RPMI8226 (cell line): ENCODE data around the gene CBLB.
"Not testable (repeated sequence)": the region's sequence is repeated elsewhere in the genome, so short reads cannot be mapped to it uniquely, and the experiment has no call there.

Source experiments
- DNase-seq: peaks from one replicate; pipeline ENCODE4 v3.0.0-alpha.2; 2015

Gene CBLB

DNA sequence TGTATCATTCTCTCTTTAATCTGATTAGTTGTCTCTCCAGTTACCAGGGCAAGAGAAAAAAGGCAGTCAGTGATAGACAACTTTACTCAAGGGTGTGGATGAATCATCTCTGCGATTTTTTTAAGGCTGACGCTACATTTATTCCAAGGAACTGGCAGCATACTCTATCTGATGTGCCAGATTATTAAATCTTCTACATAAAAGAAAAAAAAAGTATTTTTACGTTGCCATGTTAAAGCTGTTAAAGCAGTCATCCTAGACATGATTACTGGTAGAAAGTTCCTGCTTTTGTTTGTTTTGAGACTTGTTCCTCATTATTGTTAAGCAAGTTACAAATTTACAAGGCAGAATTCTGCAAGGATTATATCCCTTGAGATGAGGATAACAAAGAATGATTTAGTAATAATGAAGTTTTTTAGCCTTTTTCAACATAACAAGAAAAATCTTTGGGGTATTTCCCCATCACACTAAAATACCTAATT is 121.7 kb downstream of the CBLB start:
- no peak for DNase-seq

DNA sequence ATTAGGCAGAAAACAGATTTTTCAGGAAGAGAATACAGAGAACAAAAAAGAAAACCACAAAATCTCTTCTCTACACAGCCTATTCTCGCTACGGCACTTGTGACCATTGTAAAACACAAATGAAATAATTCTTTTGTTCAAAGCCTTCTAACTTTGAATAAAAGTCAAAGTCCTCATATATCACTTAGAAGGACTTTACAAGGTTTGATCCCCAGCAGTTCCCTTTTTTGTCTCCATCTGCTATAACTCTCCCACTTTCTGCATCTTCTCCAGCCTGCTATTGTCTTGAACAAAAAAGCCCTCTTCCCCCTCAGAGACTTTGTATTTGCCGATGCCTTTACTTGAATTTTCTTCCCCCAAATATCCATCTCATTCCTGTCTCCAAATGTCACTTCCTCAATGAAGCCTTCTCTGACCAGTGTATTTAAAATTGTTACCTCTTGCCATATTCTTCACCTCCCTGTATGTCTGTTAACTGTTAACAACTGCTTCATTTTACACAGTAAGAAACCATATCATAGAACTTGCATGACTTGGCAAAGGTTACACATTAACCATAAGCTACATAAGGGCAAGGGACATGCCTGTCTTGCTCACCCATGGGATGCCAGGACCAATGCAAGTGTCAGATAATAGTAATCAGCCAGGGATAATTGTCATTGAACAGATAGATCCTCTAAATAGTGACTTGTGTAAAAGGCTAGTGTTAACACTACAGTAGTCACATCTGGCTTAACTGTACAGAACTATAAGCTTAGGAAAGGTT is 122.4 kb downstream of the CBLB start:
- no peak for DNase-seq

DNA sequence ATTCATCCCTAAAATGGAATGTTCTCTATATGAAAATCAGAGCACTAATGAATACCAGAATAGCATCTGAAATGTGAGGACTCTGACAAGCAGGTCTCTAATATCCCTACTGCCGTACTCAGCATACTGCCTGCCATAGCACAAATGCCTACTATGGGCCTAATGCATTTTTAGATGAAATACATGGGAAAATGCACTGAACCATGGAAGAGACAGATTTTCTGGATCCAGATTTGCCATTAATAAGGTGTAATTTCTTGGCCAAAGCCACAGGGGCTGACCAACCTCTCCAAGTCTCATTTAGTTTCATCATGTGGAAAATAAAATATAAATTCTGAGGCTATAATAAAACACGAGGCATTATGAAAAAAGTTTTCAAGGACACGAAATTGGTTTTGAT is 123.8 kb downstream of the CBLB start:
- DNase-seq: no peak

DNA sequence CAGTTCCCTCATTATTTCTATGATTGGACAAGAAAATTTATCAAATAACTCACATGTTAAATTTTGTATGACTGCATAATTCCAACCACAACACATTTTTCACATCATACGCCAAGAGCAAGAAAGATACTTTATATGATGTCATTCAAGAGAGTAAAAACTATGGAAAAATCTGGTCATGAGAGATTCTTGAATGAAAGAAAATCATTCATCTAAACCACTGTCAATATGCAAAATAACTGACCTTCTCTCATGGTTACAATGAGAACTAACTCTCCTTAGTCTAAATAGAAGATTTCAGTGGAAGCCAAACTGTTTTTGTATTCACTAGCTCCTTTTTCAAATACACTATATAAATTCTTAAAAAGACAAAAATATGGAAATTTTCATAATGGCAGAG is 124.6 kb downstream of the CBLB start:
- no peak for DNase-seq

DNA sequence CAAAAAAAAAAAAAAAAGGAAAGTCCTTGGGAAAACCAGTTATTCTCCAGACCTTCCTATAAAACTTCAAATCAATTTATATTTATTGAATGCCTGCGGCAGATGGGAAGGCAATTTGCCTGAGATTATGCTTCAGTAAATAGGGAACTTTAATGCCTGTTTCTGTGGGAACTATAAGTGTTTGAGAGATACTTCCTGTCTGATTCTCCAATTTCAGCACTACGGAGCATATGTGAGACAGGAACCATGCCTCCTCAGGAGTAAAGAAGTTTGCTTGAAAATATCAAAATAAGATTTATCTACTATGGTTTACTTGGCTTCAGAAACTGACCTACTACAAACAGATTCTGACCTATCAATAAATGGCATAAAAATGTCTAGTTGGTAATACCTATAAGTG is 135.5 kb downstream of the CBLB start:
- no peak for DNase-seq

DNA sequence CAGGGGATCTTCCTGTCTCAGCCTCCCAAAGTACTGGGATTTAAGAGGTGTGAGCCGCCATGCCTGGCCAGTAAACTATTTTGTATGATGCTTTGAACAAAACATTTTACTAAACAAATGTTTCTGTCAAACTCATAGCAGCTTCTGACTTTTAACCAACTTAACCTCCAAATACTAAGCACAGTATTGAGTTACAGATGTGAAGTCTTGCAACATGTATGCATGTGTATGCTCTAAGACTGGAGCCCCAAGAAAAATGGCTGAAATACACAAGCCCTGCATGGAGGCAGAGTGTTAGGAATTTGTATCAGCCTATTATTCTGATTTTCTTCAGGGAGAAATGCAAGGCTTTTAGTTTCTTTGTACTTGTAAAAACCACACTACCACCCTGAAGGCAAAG is 137.1 kb downstream of the CBLB start:
- DNase-seq: no peak

DNA sequence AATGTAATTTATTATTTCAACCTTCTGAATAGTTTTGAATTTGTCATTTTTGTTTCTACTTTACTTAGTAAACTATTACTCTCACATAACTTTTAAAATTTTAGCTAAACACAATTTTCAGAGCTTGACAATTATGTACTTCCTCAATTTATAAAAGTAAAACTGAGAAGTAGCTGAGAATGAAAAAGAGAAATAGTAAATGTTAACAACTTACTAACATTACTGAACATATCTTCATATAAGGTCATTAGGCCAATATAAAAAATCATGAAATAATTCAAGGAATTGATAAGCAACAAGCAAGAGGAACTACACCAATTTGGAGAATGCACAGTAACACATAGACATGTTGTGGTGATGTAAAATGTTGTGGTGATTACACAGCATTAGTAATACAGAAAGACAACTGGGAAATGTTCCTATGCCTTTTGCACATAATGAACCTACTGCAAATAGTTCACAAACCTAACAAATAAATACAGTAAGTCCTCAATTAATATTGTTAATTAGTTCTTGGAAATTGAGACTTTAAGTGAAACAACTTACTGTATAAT is 137.9 kb downstream of the CBLB start:
- DNase-seq: no peak

DNA sequence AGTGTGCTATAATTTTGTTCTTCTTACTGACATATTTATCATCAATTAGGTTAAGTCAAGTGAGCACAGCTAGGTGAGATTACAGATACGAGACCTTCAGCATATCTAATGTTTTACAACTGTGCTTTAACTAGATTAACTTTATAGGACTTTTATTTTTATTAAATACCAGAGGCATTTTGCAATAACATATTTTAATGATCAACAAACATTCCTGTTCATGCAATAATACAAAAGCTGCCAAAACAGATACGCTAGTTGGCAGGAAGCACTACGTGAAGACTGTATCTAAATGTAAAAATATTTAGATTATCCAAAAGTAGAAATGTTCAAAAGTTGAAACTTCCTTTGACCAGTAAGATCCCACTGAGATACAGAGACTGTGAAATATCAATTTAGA is 139.1 kb downstream of the CBLB start:
- no peak for DNase-seq

DNA sequence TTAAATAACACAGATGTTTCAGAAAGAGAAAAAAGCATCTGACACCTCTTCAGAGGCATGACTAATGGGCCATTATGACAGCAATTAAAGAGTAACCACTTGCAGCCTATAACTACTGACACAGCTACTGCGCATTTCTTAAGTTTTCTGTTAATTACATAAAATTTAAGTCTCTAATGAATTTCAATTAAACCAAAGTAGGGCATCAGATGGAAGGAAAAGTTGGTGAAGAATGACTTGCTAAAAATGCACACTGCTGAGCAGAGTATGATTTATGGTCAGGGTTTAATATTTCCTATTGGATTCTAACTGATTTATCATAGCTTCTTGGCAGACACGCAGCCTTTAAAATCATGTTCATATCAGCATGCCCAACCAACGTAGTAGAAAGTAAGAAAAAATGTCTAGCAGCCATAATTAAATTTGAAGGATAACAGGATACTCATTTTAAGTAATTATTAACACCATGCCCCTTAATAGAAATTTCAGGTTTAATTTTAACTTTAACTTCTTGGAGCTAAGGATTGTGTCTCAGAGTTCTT is 140.0 kb downstream of the CBLB start:
- no peak for DNase-seq

DNA sequence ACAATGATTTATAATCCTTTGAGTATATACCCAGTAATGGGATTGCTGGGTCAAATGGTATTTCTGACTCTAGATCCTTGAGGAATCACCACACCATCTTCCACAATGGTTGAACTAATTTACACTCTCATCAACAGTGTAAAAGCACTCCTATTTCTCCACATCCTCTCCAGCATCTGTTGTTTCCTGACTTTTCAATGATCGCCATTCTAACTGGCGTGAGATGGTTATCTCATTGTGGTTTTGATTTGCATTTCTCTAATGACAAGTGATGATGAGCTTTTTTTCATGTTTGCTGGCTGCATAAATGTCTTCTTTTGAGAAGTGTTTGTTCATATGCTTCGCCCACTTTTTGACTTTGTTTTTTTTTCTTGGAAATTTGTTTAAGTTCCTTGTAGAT is 141.8 kb downstream of the CBLB start:
- DNase-seq: not testable (repeated sequence)

DNA sequence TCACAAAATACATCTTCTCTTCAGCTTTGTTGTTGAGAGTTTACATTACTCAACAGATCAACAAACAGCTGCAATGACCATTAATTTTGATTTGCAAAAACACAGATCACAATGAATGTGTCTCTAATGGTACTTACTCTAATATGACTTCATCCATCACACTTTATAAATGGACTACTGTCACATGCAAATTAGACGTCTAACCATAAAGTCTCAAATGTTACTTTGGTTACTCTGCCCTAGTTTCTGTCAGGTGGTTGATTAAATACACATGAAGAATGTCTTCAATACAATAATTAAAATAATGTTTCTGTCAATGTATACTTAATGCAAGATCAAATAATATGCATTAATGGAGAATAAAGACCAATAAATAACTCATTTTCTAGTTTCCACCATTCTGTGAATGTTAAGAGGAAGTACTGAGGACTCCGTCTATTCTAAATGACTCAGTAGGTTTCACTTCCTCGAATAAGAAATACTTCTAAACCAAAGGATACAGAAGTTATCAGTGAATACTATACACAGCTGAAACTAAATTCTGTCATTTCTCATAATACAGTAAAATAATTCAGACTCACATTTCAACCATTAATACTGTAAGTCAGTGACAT is 145.8 kb downstream of the CBLB start:
- peak; percentile 38 for DNase-seq

DNA sequence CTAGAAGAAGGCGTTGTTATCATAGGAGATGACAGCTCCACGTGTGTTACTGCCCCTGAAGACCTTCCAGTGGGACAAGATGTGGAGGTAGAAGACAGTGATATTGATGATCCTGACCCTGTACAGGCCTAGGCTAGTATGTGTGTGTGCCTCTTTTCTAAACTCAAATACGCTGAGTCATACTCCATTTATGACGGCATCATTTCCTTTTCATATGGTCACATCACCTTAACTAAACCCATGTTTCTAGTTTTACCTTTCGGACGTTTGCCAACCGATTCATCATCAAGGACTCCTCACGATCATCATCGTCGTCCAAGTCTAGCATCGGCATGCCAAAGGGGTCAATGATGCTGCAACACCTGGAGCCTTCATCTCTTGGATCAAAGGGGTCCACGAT is 149.0 kb downstream of the CBLB start:
- no peak for DNase-seq

DNA sequence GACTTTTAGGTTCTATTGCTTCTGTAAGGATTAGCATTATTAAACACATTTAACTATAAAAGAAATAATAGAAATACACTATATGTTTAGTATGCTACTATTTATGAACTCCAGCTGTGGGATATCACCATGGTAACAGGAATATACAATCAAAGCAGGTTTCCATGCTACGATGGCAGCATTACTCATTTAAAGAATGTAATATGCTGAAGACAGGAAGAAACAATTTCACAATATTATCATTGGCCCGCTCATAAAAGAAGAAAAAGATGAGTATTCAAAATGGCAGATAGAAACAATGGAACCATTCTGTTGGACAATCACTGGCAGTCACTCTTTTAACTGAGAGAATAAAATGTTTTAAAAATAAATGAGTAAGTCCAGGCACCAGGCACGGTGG is 153.4 kb downstream of the CBLB start:
- no peak for DNase-seq

DNA sequence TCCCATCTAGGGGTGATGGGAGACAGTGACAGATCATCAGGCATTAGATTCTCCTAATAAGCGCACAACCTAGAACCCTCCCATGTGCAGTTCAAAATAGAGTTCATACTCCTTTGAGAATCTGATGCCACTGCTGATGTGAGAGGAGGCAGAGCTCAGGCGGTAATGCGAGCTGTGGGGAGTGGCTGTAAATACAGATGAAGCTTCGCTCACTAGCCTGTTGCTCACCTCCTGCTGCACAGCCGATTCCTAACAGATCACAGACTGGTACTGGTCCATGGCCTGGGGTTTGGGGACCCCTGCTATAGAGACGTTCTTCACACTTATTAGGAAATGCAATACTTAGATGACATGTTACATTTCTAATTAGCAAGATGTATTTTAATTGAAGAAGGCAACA is 154.4 kb downstream of the CBLB start:
- DNase-seq: no peak

DNA sequence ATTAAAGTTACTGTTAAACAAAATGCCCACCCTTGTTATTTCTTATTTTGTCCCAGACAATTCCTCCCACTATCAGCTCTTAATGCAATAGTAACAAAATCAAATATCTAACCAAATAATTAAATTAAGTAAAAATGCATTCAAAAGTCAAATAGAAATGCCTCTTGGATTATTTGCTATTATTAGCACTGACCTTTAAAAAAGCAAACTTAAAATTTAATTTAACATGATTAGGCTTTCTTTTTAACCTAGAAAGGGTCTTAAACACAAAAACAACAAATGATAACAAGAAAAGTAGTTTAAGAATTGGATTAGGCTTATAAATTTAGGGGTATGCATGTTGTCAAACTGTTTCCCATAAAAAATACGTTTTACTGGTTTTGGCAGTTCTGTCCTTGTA is 159.8 kb downstream of the CBLB start:
- DNase-seq: no peak

DNA sequence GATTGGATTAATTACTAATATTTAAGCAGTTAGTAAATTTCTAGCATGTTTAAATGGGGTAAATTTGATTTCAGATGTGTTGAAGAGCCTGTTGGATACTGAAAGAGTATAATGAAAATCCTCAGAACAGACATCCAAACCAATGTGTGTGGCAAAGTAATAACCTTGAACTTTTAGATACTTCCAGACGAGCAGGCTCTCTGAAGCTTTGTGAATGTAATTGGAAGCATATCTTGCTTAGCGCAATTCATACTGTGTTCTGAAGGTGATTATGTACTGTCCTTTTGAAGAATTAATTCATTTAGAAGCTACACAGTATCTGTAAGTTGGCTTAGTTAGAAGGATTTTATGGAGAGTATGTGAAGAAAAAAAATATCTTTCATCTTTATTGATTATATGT is 161.8 kb downstream of the CBLB start:
- DNase-seq: no peak

DNA sequence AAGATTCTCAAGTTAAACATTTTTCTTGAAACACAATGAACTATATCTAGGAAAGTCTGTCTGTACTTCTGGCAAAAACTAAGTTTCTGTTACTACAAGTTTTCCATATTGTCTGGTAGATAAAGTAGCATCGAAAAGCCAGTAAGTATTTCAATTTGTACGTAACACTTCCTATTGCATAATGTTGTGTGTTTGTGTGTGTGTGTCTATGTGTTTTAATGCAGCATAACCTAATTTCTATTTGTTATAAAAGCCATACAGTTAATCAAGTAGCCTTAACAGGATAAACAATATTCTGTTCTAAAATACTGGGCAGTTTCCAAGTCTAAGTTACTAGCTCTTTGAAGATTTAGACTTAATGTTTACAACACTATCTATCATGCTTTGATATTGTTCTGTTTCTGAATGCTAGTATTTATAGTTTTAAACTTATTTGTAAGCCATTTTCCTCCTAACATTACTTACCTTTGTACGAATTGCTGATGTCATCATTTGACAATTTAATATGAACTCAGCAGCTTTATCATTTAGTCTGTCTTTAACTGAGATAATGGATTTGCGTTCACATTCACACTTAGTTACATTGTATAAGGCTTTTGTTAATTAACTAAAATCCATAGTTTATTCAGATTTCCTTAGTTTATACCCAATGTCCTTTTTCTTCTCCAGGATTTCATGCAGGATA is 163.9 kb downstream of the CBLB start:
- no peak for DNase-seq

DNA sequence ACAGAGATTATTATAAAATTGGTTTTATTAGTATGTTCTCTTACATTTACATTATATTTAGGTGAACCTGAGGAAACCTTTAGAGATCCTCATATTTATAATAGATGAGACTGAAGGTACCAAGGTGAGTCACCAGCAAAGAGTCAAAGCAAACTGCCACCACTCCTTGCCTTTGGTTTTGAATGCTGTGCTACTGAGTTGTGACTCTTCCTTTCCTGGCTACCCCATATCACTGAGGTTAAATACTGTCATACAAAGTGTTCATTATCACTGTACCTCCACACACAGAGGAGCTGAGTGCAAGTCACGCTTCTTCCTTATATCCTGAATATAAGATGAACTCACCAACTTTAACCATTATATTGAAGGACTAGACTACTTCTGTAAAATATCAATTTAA is 168.2 kb downstream of the CBLB start:
- DNase-seq: no peak

DNA sequence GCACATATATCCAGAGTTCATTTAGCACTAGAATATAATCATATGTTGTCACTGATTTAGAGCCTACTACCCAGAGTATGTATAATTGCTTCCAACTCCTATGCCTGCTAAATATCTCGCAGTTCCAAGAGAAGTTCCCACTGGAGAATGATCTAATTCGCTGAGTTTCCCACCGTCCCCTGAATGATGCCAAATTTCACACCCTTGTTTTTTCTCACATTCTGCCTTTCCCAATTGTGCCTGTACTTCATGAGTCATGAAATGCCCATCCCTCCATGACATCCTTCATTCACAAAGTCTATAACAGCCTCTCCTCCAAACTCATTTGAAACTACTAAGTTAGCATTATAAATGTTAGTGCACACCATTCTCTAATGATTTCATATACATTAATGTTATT is 177.2 kb downstream of the CBLB start:
- no peak for DNase-seq

DNA sequence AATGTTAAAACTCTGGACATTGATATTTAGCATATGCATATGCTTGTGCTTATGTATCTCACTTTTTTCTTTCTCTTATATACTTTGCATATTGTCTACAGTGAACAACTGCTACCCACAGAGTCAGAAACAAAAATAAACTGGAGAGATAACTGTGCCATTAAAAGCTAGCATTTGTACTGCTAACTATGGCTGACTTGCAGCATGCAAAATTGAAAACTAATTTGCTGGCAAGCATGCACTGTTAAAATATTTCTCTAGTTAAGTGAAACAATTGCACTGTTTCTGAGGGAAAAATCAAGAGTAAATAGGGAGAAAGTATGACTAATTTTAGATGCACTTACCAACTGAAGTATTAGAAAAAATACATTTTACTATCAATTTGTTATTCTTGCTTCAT is 177.8 kb downstream of the CBLB start:
- DNase-seq: no peak

DNA sequence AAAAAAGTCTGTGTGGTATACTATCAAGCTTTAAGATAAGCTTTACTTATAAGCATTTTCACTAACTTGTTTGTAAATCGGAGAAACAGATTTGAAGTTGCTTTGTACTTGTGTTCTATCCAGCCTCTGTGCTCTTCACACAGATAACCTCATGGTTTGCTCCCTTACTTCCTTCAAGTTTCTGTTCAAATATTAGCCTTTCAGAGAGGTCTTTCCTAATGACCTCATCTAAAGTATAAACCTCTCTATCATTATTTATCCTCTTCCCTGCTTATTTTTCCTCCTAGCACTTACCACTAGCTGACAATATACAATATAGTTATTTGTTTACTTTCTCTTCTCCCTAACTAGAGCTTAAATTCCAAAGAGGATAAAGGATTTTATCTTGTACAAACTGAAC is 180.0 kb downstream of the CBLB start:
- DNase-seq: no peak

DNA sequence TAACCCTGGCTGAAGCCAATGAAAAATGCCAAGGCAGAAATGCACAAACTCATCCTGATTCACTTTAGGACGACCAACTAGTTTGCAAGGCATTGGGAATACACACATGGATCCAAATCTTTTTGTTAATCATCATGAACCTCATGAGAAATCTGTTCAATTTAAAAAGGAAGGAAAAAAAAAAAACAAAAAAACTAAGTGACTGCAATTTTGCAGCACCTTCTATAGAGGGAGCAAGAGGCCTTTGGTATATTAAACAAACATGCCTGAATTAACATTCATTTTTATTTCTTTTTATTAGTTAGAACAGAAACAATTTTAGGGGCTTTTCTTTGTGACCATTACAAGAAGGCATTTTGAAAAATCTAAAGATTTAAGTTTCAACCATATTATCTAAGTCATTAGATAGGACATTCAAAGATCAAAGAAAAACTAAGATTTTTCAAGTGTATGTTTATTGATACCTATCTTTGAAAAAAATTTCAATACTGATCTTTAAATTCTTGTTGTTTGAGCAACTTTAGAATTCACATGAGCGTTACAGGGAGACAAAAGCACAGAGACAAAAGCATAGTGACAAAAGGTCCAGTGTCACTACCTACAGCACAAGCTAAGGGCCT is 182.4 kb downstream of the CBLB start:
- DNase-seq: no peak

DNA sequence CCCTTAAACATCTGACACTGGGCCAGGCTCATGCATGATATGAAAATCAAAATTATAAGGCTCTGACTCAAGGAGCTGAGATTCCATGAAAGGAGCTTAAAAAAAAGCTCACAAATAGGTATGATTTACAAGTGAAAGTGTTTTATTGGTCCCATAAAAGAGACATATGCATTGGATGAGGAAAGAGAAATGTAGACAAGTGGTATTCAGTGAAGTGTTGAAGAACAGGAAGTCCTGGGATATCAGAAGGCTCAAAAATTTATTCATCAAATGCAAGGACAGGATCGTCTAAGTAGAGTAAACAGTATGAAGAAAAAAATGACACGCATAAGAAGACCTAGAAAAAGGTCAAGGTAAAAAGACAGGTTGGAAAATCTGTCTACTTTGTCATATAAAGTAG is 188.9 kb downstream of the CBLB start:
- DNase-seq: no peak
